NCI-H748 (cell line): Measurements from ENCODE around the gene CYTH4.
"Not testable (repeated sequence)": the region's sequence is repeated elsewhere in the genome, so short reads cannot be mapped to it uniquely, and the experiment has no call there.

Experiments used
- DNase-seq: peaks from one replicate; lab custom pipeline; 2025; ENCODE audit not compliant: unreplicated experiment; lab: John Stamatoyannopoulos, UW

The CYTH4 gene

GRCh38 chr22:37248251-37248650 lies 34.1 kb upstream of the CYTH4 start:
- no peak for DNase-seq

- DNase-seq: no peak
Observed at GRCh38 chr22:37249986-37250385, 32.3 kb upstream of the CYTH4 start.

- not testable (repeated sequence) for DNase-seq
Observed at GRCh38 chr22:37251836-37252235, 30.5 kb upstream of the CYTH4 start.

- DNase-seq: no peak
Observed at GRCh38 chr22:37253126-37253660, 29.1 kb upstream of the CYTH4 start.

- no peak for DNase-seq
Observed at GRCh38 chr22:37254209-37254866, 28.0 kb upstream of the CYTH4 start.

- DNase-seq: no peak
Observed at GRCh38 chr22:37254867-37255233, 27.5 kb upstream of the CYTH4 start.

- DNase-seq: no peak
Observed at GRCh38 chr22:37255558-37256006, 26.7 kb upstream of the CYTH4 start.

GRCh38 chr22:37256075-37256726 lies 26.1 kb upstream of the CYTH4 start:
- DNase-seq: no peak

GRCh38 chr22:37258005-37258752 lies 24.1 kb upstream of the CYTH4 start:
- no peak for DNase-seq

- no peak for DNase-seq
Observed at GRCh38 chr22:37258753-37259401, 23.4 kb upstream of the CYTH4 start.

GRCh38 chr22:37259540-37260029 lies 22.7 kb upstream of the CYTH4 start:
- DNase-seq: no peak

GRCh38 chr22:37260155-37260795 lies 22.0 kb upstream of the CYTH4 start:
- DNase-seq: no peak

- peak; percentile 53 for DNase-seq
Observed at GRCh38 chr22:37260901-37261336, 21.4 kb upstream of the CYTH4 start.

- no peak for DNase-seq
Observed at GRCh38 chr22:37262346-37262745, 20.0 kb upstream of the CYTH4 start.

- DNase-seq: no peak
Observed at GRCh38 chr22:37263966-37264887, 18.1 kb upstream of the CYTH4 start.

- no peak for DNase-seq
Observed at GRCh38 chr22:37266581-37267134, 15.7 kb upstream of the CYTH4 start.

- peak; percentile 51 for DNase-seq
Observed at GRCh38 chr22:37267135-37267587, 15.1 kb upstream of the CYTH4 start.

GRCh38 chr22:37267661-37268413 lies 14.5 kb upstream of the CYTH4 start:
- no peak for DNase-seq
